HG03571 (cell line): ENCODE results near the gene DGCR6L.
"Not testable (repeated sequence)": the region's sequence is repeated elsewhere in the genome, so short reads cannot be mapped to it uniquely, and the experiment has no call there.

Experiments
- ATAC-seq: cut with Tn5 transposase; IDR thresholded peaks from one replicate; pipeline ENCODE4 v1.9.1; 2021; ENCODE audit not compliant: unreplicated experiment

The DGCR6L gene

GRCh38 chr22:20292673-20293232, 27.1 kb downstream of the DGCR6L start:
- no peak for ATAC-seq

- no peak for ATAC-seq
Observed at GRCh38 chr22:20292108-20292507, 27.8 kb downstream of the DGCR6L start.

GRCh38 chr22:20291604-20292063, 28.2 kb downstream of the DGCR6L start:
- no peak for ATAC-seq

- no peak for ATAC-seq
Observed at GRCh38 chr22:20291249-20291586, 28.6 kb downstream of the DGCR6L start.

GRCh38 chr22:20290578-20291248, 29.1 kb downstream of the DGCR6L start:
- no peak for ATAC-seq

- ATAC-seq = no peak
Observed at GRCh38 chr22:20290045-20290392, 29.8 kb downstream of the DGCR6L start.

GRCh38 chr22:20289182-20290044, 30.4 kb downstream of the DGCR6L start:
- not testable (repeated sequence) for ATAC-seq

- ATAC-seq = not testable (repeated sequence)
Observed at GRCh38 chr22:20286784-20287423, 33.0 kb downstream of the DGCR6L start.

- ATAC-seq = not testable (repeated sequence)
Observed at GRCh38 chr22:20286312-20286660, 33.6 kb downstream of the DGCR6L start.

GRCh38 chr22:20285473-20286311, 34.2 kb downstream of the DGCR6L start:
- not testable (repeated sequence) for ATAC-seq

GRCh38 chr22:20284471-20285086, 35.3 kb downstream of the DGCR6L start:
- ATAC-seq = no peak

GRCh38 chr22:20283674-20284066, 36.2 kb downstream of the DGCR6L start:
- ATAC-seq = no peak

GRCh38 chr22:20282901-20283673, 36.8 kb downstream of the DGCR6L start:
- no peak for ATAC-seq

- ATAC-seq = no peak
Observed at GRCh38 chr22:20281891-20282290, 38.0 kb downstream of the DGCR6L start.

GRCh38 chr22:20281473-20281872, 38.4 kb downstream of the DGCR6L start:
- not testable (repeated sequence) for ATAC-seq

- no peak for ATAC-seq
Observed at GRCh38 chr22:20280866-20281265, 39.0 kb downstream of the DGCR6L start.

GRCh38 chr22:20280163-20280562, 39.7 kb downstream of the DGCR6L start:
- ATAC-seq = not testable (repeated sequence)

- ATAC-seq = no peak
Observed at GRCh38 chr22:20279662-20280134, 40.2 kb downstream of the DGCR6L start.

GRCh38 chr22:20278726-20279490, 41.0 kb downstream of the DGCR6L start:
- ATAC-seq = not testable (repeated sequence)
